Measurements from ENCODE around the gene STX12.

The STX12 gene

GRCh38 chr1:27862671-27863537, 89.9 kb downstream of the STX12 start:
- TF ChIP-seq, protein P1, sequence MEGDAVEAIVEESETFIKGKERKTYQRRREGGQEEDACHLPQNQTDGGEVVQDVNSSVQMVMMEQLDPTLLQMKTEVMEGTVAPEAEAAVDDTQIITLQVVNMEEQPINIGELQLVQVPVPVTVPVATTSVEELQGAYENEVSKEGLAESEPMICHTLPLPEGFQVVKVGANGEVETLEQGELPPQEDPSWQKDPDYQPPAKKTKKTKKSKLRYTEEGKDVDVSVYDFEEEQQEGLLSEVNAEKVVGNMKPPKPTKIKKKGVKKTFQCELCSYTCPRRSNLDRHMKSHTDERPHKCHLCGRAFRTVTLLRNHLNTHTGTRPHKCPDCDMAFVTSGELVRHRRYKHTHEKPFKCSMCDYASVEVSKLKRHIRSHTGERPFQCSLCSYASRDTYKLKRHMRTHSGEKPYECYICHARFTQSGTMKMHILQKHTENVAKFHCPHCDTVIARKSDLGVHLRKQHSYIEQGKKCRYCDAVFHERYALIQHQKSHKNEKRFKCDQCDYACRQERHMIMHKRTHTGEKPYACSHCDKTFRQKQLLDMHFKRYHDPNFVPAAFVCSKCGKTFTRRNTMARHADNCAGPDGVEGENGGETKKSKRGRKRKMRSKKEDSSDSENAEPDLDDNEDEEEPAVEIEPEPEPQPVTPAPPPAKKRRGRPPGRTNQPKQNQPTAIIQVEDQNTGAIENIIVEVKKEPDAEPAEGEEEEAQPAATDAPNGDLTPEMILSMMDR (IDR thresholded peaks at IDR 0.05) = no peak

GRCh38 chr1:27863538-27863915, 90.5 kb downstream of the STX12 start:
- TF ChIP-seq, protein P1 (IDR thresholded peaks at IDR 0.05) = no peak

DNA sequence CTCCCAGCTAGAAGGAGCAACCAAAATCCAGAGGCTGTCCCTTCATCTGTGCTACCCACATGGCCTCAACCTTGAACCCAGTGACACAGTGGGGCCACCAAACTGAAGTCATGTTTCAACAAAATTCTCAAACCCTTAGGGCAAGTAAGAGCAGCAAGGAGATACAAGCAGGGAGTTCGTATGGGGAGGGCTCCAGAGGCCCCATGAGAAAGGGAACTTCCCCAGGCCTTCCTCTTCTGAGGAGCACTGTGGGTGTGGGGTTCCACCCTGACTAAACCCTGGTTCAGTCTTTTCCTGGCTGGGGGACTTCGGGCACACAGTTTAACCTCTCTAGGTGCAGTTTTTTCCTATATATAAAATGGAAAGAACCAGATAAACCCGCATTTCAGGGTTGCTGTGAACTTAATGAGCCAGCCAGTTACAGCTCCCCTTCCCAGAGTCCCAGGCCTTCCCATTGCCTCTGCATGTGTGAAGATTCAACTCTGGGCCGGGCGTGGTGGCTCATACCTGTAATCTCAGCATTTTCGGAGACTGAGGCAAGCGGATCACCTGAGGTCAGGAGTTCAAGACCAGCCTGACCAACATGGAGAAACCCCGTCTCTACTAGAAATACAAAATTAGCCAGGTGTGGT, 91.4 kb downstream of the STX12 start:
- TF ChIP-seq, protein P1 (IDR thresholded peaks at IDR 0.05) = no peak

DNA sequence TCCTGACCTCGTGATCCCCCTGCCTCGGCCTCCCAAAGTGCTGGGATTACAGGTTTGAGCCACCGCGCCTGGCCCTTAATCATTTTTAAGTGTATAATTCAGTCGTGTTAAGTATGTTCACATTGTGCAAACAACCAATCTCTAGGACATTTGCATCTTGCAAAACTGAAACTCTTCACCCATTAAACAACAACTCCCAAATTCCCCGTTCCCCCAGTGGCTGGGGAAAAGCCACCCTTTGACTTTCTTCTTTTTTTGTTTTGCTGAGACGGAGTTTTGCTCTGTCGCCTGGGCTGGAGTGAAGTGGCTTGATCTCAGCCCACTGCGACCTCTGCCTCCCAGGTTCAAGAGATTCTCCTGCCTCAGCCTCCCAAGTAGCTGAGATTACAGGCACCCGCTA, 92.8 kb downstream of the STX12 start:
- TF ChIP-seq, protein P1 (IDR thresholded peaks at IDR 0.05) = no peak

GRCh38 chr1:27868556-27868931, 95.5 kb downstream of the STX12 start:
- TF ChIP-seq, protein P1 (IDR thresholded peaks at IDR 0.05) = no peak

DNA sequence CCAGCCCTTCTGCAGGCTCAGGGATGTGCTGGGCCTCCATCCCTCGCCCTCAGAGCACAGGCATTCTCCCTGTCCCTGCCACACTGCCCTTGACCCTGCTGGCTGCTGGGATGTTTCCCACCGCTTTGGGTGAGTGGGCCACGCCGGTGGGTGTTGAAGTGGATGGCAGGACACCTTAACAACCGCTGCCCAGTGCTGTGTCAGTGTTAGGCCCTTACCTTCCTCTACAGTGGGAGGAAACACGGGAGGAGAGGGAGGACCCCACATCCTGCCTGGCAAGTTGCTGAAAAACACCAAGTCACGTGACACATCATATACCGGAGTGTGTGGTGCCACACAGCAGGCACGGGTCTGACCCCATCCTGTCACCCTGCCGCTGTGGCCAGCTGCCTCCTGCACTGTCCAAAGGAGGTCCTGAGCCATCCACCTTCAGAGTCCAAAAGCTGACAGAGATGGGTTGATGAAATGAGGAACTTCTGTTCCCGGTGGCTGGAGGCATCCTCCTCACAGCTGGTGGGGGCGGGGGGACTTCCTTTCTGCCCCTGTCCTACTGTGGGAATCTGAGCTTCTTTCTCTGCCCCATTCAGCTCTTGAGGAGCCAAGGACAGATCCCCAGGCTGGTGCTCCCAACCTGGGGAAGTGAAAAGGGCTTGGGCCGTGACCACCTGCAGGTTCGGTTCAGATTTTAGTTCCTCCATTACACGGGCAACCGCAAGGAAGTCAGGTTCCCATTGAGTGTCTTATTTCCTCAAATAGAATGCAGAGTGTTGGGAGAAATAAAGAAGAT, 96.1 kb downstream of the STX12 start:
- TF ChIP-seq, protein P1 (IDR thresholded peaks at IDR 0.05) = no peak

- TF ChIP-seq, protein P1 (IDR thresholded peaks at IDR 0.05) = no peak
These were observed 96.7 kb downstream of the STX12 start for GRCh38 chr1:27869719-27870085.
